Activated CD4-positive, alpha-beta T cell treated with anti-CD3 and anti-CD28 coated beads for 24 hours (primary cell): Measurements from ENCODE around the gene USP40.

ENCODE experiments used
- DNase-seq, 2 donors: peaks; one replicate each; pipeline ENCODE4 v3.0.0-alpha.2; 2020; ENCODE audit warnings: low read depth in 2 of 2

The USP40 gene

GRCh38 chr2:233553366-233553765 lies 13.2 kb downstream of the USP40 start:
- DNase-seq = no peak

GRCh38 chr2:233551491-233551890 lies 15.1 kb downstream of the USP40 start:
- no peak for DNase-seq

- no peak for DNase-seq
Observed at GRCh38 chr2:233546774-233547173, 19.8 kb downstream of the USP40 start.

- no peak for DNase-seq
Observed at GRCh38 chr2:233546101-233546500, 20.5 kb downstream of the USP40 start.

- no peak for DNase-seq
Observed at GRCh38 chr2:233544200-233544610, 22.4 kb downstream of the USP40 start.

- DNase-seq = no peak
Observed at GRCh38 chr2:233542507-233542906, 24.1 kb downstream of the USP40 start.

- no peak for DNase-seq
Observed at GRCh38 chr2:233538741-233539140, 27.8 kb downstream of the USP40 start.

GRCh38 chr2:233535271-233535670 lies 31.3 kb downstream of the USP40 start:
- DNase-seq = no peak

GRCh38 chr2:233532971-233533370 lies 33.6 kb downstream of the USP40 start:
- DNase-seq = no peak

GRCh38 chr2:233531955-233532354 lies 34.6 kb downstream of the USP40 start:
- no peak for DNase-seq

GRCh38 chr2:233530381-233530780 lies 36.2 kb downstream of the USP40 start:
- no peak for DNase-seq

GRCh38 chr2:233528182-233528581 lies 38.4 kb downstream of the USP40 start:
- no peak for DNase-seq

GRCh38 chr2:233525791-233526190 lies 40.8 kb downstream of the USP40 start:
- DNase-seq = no peak

GRCh38 chr2:233519787-233520611 lies 46.6 kb downstream of the USP40 start:
- no peak for DNase-seq

- DNase-seq = no peak
Observed at GRCh38 chr2:233513953-233514655, 52.5 kb downstream of the USP40 start.

GRCh38 chr2:233503947-233504637 lies 62.5 kb downstream of the USP40 start:
- DNase-seq = no peak

- DNase-seq = no peak
Observed at GRCh38 chr2:233503481-233503880, 63.1 kb downstream of the USP40 start.

- DNase-seq = no peak
Observed at GRCh38 chr2:233501198-233502076, 65.1 kb downstream of the USP40 start.

- no peak for DNase-seq
Observed at GRCh38 chr2:233499928-233500327, 66.7 kb downstream of the USP40 start.

- no peak for DNase-seq
Observed at GRCh38 chr2:233498126-233498525, 68.5 kb downstream of the USP40 start.

GRCh38 chr2:233497692-233498091 lies 68.9 kb downstream of the USP40 start:
- no peak for DNase-seq
